Activated B cell treated with CpG ODN at 0.5 μM for 24 hours (primary cell): ENCODE results near the gene ATP5PD. TPM values are rescaled to one million over a fixed set of nuclear protein-coding genes. Genes with fewer than 3 reads are reported as not detected.

Experiments used
- ATAC-seq: fragments of 200-7000 bp; cut with Tn5 transposase; one replicate; pipeline ENCODE4 v1.10.0; 2021; ENCODE audit warnings: low read depth, mild to moderate bottlenecking, moderate library complexity
- CTCF ChIA-PET: fragments of 350-600 bp; sonication (Branson Sonifier 250); formaldehyde crosslinking; loops from one replicate; lab custom pipeline; 2021; ENCODE audit warnings: antibody characterized with exemption; lab: Charles Lee
- POLR2A ChIA-PET: fragments of 350-600 bp; sonication (Branson Sonifier 250); formaldehyde crosslinking; loops from one replicate; lab custom pipeline; 2021; ENCODE audit warnings: antibody characterized with exemption; lab: Charles Lee
- DNase-seq: peaks from one replicate; pipeline ENCODE4 v3.0.0; 2022
- H3K27ac Mint-ChIP-seq: one replicate; pipeline ENCODE4 v1.8.0; 2020; ENCODE audit warnings: mixed read lengths
- H3K27me3 Mint-ChIP-seq: one replicate; pipeline ENCODE4 v1.8.0; 2021; ENCODE audit warnings: mixed read lengths
- H3K36me3 Mint-ChIP-seq: one replicate; pipeline ENCODE4 v1.8.0; 2021; ENCODE audit warnings: low read depth, mixed read lengths
- H3K4me1 Mint-ChIP-seq: one replicate; pipeline ENCODE4 v1.8.0; 2021; ENCODE audit warnings: mixed read lengths
- H3K4me3 Mint-ChIP-seq: one replicate; pipeline ENCODE4 v1.8.0; 2020; ENCODE audit warnings: mild to moderate bottlenecking, mixed read lengths
- H3K9me3 Mint-ChIP-seq: one replicate; pipeline ENCODE4 v1.8.0; 2020; ENCODE audit warnings: mixed read lengths
- CTCF ChIP-seq: fragments of 200-600 bp; IDR thresholded peaks from one replicate; pipeline ENCODE4 v1.8.0; 2022; ENCODE audit warnings: antibody characterized with exemption, mild to moderate bottlenecking
- intact Hi-C: fragments of 100-400 bp; cut with micrococcal nuclease; formaldehyde crosslinking; loops from one replicate; pipeline ENCODE4 v1.15.1; 2024
- total RNA-seq: library from RNA; stranded (reverse); gene quantifications from 2 replicates; pipeline ENCODE4 v1.2.3, GENCODE V29; 2022

ATP5PD gene
- total RNA-seq, 1 donor from 2014 or later, result 158 TPM

GRCh38 chr17:75019710-75020109 is 27.1 kb downstream of the ATP5PD start:
- ATAC-seq, result no peak
- Mint-ChIP-seq H3K27ac (no peak overlapping the region), H3K27me3 (no peaks in the 10 kb centered on the region), H3K9me3 (no peaks in the 10 kb centered on the region), H3K4me1 (peaks cover 10% of the 10 kb centered on the region), H3K4me3 (no peak overlapping the region), H3K36me3 (peaks cover 59% of the 10 kb centered on the region)
- no peak for TF ChIP-seq CTCF
- ChIA-PET CTCF (no interaction called here), POLR2A (interaction anchor here (0.6 to 0.7 kb wide), 2 partner anchors 58 kb away, joined by 5 read pairs; no protein-coding TSS in a partner anchor)
- intact Hi-C loops, result no loop called here
- no peak for DNase-seq

GRCh38 chr17:75019146-75019545 is 27.6 kb downstream of the ATP5PD start:
- Mint-ChIP-seq H3K36me3 (peaks cover 61% of the 10 kb centered on the region), H3K4me3 (no peak overlapping the region), H3K4me1 (peaks cover 10% of the 10 kb centered on the region)

DNA sequence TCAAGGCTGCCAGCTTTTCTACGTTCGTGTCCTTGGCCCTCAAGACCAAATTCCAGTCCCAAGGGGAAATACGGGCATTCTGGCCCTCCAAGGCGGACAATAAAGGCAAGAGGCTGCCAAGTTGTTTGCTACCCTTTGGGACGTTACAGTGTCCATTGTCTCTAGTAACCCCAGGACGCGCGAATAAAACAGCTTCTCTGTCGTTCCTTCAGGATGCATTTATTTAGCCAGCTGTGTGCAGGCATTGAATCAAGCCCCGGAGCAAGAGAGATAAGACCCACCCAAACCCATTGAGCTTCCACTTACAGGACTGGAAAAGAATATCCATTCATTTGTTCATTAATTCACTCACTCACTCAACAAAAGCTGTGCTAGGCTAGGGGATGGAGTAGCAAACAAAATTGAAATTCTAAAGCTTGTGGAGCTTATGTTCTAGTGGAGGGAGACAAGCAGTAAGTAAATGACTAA is 33.6 kb downstream of the ATP5PD start:
- Mint-ChIP-seq H3K27me3 (no peaks in the 10 kb centered on the region), H3K36me3 (peaks cover 27% of the 10 kb centered on the region), H3K4me1 (peaks cover 29% of the 10 kb centered on the region), H3K27ac (peak overlapping the region; percentile 89), H3K9me3 (no peaks in the 10 kb centered on the region), H3K4me3 (peak overlapping the region; percentile 97)
- POLR2A ChIA-PET, result interaction anchor here (0.5 to 3.0 kb wide), 28 partner anchors 12 to 842 kb away, joined by 3 to 28 read pairs (median 5); partner anchors contain the start of genes ARMC7, ATP5PD, CDR2L and FDXR
- CTCF ChIA-PET, result interaction anchor here (0.6 to 3.7 kb wide), 11 partner anchors 19 to 189 kb away, joined by 3 to 33 read pairs (median 3); partner anchors contain the start of genes ATP5PD, CDR2L and KCTD2
- no peak for ATAC-seq
- TF ChIP-seq CTCF, result no peak
- DNase-seq, result no peak
- intact Hi-C loops, result no loop called here

More at GRCh38 chr17:75019146-75019545, 27.6 kb downstream of the ATP5PD start:
- Mint-ChIP-seq H3K9me3 (no peaks in the 10 kb centered on the region), H3K27me3 (no peaks in the 10 kb centered on the region), H3K27ac (no peak overlapping the region)
- intact Hi-C loops, result no loop called here
- no peak for ATAC-seq
- DNase-seq, result no peak
- ChIA-PET POLR2A (interaction anchor here (0.6 kb wide), 1 partner anchor 58 kb away, joined by 5 read pairs; no protein-coding TSS in a partner anchor), CTCF (no interaction called here)
- no peak for TF ChIP-seq CTCF

- DNase-seq, result peak; percentile 78
- peak; percentile 95 for ATAC-seq
- intact Hi-C loops, result loop anchor here (1.0 kb wide), 6 partner anchors 20 to 119 kb away; partner anchors contain the start of genes CDR2L, KCTD2 and NT5C
- Mint-ChIP-seq H3K27me3 (no peaks in the 10 kb centered on the region), H3K4me3 (peak within 1 kb of the TSS; percentile 97), H3K36me3 (peaks cover 24% of the 10 kb centered on the region), H3K27ac (peak within 1 kb of the TSS; percentile 89), H3K4me1 (peaks cover 29% of the 10 kb centered on the region), H3K9me3 (no peaks in the 10 kb centered on the region)
- CTCF ChIA-PET, result interaction anchor here (0.6 to 3.7 kb wide), 12 partner anchors 12 to 189 kb away, joined by 3 to 33 read pairs (median 3); partner anchors contain the start of genes ATP5PD, CDR2L and KCTD2
- POLR2A ChIA-PET, result interaction anchor here (0.5 to 3.0 kb wide), 33 partner anchors 13 to 1264 kb away, joined by 3 to 28 read pairs (median 4); partner anchors contain the start of genes ARMC7, ATP5PD, CDR2L and FDXR
- TF ChIP-seq CTCF, result no peak
Observed at GRCh38 chr17:75012346-75013091, 34.2 kb downstream of the ATP5PD start, which contains the start of gene MRPL58. Gene MRPL58, plus strand, starts transcription at chr17:75012670. Its CDS starts 17 bp downstream, at chr17:75012687.

- no peak for DNase-seq
- CTCF ChIA-PET, result interaction anchor here (0.9 to 3.7 kb wide), 6 partner anchors 12 to 248 kb away, joined by 3 to 33 read pairs (median 5); partner anchors contain the start of genes ATP5PD, CDR2L and KCTD2
- no peaks in the 10 kb centered on the region for H3K27me3 Mint-ChIP-seq
- no peak for TF ChIP-seq CTCF
- peaks cover 29% of the 10 kb centered on the region for H3K4me1 Mint-ChIP-seq
- peak overlapping the region; percentile 89 for H3K27ac Mint-ChIP-seq
- intact Hi-C loops, result loop anchor here (1.0 kb wide), 6 partner anchors 20 to 119 kb away; partner anchors contain the start of genes CDR2L, KCTD2 and NT5C
- POLR2A ChIA-PET, result interaction anchor here (0.6 to 3.0 kb wide), 18 partner anchors 20 to 1264 kb away, joined by 3 to 28 read pairs (median 6); partner anchors contain the start of genes ARMC7, ATP5PD, CDR2L and FDXR
- H3K36me3 Mint-ChIP-seq, result peaks cover 24% of the 10 kb centered on the region
- no peaks in the 10 kb centered on the region for H3K9me3 Mint-ChIP-seq
- ATAC-seq, result no peak
- peak overlapping the region; percentile 97 for H3K4me3 Mint-ChIP-seq
Observed at GRCh38 chr17:75012096-75012345, 34.7 kb downstream of the ATP5PD start.
